A673 (cell line): ENCODE results near the gene CCDC88C. TPM values are rescaled to one million over a fixed set of nuclear protein-coding genes. Genes with fewer than 3 reads are reported as not detected.

Source experiments
- BruUV-seq: library from RNA; stranded (reverse); fragments of 400-500 nt; replicated peaks from 2 replicates; lab custom pipeline; 2021; lab: Mats Ljungman, UMichigan
- CTCF ChIA-PET: fragments of 300-600 bp; sonication (Branson Sonifier 250); formaldehyde crosslinking; loops from one replicate; lab custom pipeline; 2022; ENCODE audit warnings: antibody characterized with exemption; lab: Charles Lee
- POLR2A ChIA-PET: fragments of 300-600 bp; sonication (Branson Sonifier 250); formaldehyde crosslinking; loops from one replicate; lab custom pipeline; 2022; ENCODE audit warnings: antibody characterized with exemption; ENCODE audit not compliant: low non-redundant PET; lab: Charles Lee
- DNase-seq: peaks from one replicate; pipeline ENCODE4 v3.0.0-alpha.2; 2015; ENCODE audit warnings: low spot score
- H3K27ac ChIP-seq: fragments of 200-600 bp; sonication (generic); 2 replicates; pipeline ENCODE4 v1.5.1; 2016; ENCODE audit warnings: mixed run types, low read depth, mild to moderate bottlenecking, mixed read lengths, antibody characterized with exemption, low read length; ENCODE audit not compliant: poor library complexity, severe bottlenecking
- H3K27me3 ChIP-seq: fragments of 200-600 bp; sonication (generic); replicated peaks from 2 replicates; pipeline ENCODE4 v1.6.1; 2017; ENCODE audit warnings: mixed run types, low read depth, mild to moderate bottlenecking, mixed read lengths, antibody characterized with exemption, low read length; ENCODE audit not compliant: insufficient read depth, poor library complexity
- H3K36me3 ChIP-seq: fragments of 200-600 bp; sonication (generic); 2 replicates; pipeline ENCODE4 v1.6.1; 2016; ENCODE audit warnings: mixed run types, mild to moderate bottlenecking, mixed read lengths, antibody characterized with exemption, low read length; ENCODE audit not compliant: insufficient read depth, poor library complexity, severe bottlenecking
- H3K4me1 ChIP-seq: fragments of 200-600 bp; sonication (generic); 2 replicates; pipeline ENCODE4 v1.6.1; 2017; ENCODE audit warnings: mixed run types, mild to moderate bottlenecking, mixed read lengths, antibody characterized with exemption, low read length; ENCODE audit not compliant: insufficient read depth, poor library complexity, severe bottlenecking
- H3K4me3 ChIP-seq: fragments of 200-600 bp; sonication (generic); 2 replicates; pipeline ENCODE4 v1.5.1; 2016; ENCODE audit warnings: low read depth, mixed run types, mild to moderate bottlenecking, mixed read lengths, low read length; ENCODE audit not compliant: poor library complexity, severe bottlenecking
- H3K9me3 ChIP-seq: fragments of 200-600 bp; sonication (generic); 2 replicates; pipeline ENCODE4 v1.6.1; 2016; ENCODE audit warnings: mixed run types, low read depth, mild to moderate bottlenecking, mixed read lengths, antibody characterized with exemption, low read length; ENCODE audit not compliant: poor library complexity, severe bottlenecking
- CTCF ChIP-seq: fragments of 300-800, 200-600 bp; sonication (generic); conservative IDR thresholded peaks from 2 replicates; pipeline ENCODE4 v1.5.1; 2017; ENCODE audit warnings: low read depth, mild to moderate bottlenecking, antibody characterized with exemption, low read length, moderate library complexity, mixed read lengths
- EZH2 ChIP-seq: fragments of 200-600 bp; sonication (generic); IDR thresholded peaks from 2 replicates; pipeline ENCODE4 v1.6.1; 2017; ENCODE audit warnings: borderline replicate concordance, low read depth, mild to moderate bottlenecking, mixed read lengths, antibody characterized with exemption, low read length; ENCODE audit not compliant: poor library complexity, severe bottlenecking
- intact Hi-C: fragments of 100-400 bp; cut with micrococcal nuclease; formaldehyde crosslinking; loops from one replicate; pipeline ENCODE4 v1.10.0; 2022; ENCODE audit not compliant: unreplicated experiment
- total RNA-seq: library from RNA; stranded (reverse); gene quantifications from 2 replicates; pipeline ENCODE4 v1.2.3, GENCODE V29; 2021

CCDC88C gene
- total RNA-seq, 1 experiment from 2014 or later: 49.1 TPM

GRCh38 chr14:91290986-91291385 lies 126.6 kb downstream of the CCDC88C start:
- POLR2A ChIA-PET: no interaction called here
- CTCF ChIA-PET: no interaction called here
- DNase-seq: no peak
- intact Hi-C loops: no loop called here
- TF ChIP-seq CTCF (no peak), EZH2 (no peak)
- Histone ChIP-seq H3K27ac (no peak overlapping the region), H3K9me3 (no peaks in the 10 kb centered on the region), H3K4me1 (peaks cover 5% of the 10 kb centered on the region), H3K36me3 (peaks cover 44% of the 10 kb centered on the region), H3K4me3 (no peak overlapping the region), H3K27me3 (no peaks in the 10 kb centered on the region)
- BruUV-seq: no TSS peak

GRCh38 chr14:91289464-91289863 lies 128.2 kb downstream of the CCDC88C start:
- H3K27me3 ChIP-seq: no peaks in the 10 kb centered on the region
- BruUV-seq: no TSS peak
- H3K4me1 ChIP-seq: peaks cover 20% of the 10 kb centered on the region
- DNase-seq: no peak
- H3K9me3 ChIP-seq: no peaks in the 10 kb centered on the region
- H3K27ac ChIP-seq: no peak overlapping the region
- peaks cover 41% of the 10 kb centered on the region for H3K36me3 ChIP-seq
- intact Hi-C loops: loop anchor here (2.0 kb wide), 1 partner anchor 387 kb away; no protein-coding TSS in a partner anchor
- no peak for TF ChIP-seq CTCF
- no peak for TF ChIP-seq EZH2
- no peak overlapping the region for H3K4me3 ChIP-seq
- POLR2A ChIA-PET: no interaction called here
- CTCF ChIA-PET: no interaction called here

- Histone ChIP-seq H3K27ac (no peak overlapping the region), H3K36me3 (peaks cover 35% of the 10 kb centered on the region), H3K4me3 (no peak overlapping the region), H3K9me3 (no peaks in the 10 kb centered on the region), H3K27me3 (no peaks in the 10 kb centered on the region), H3K4me1 (peaks cover 26% of the 10 kb centered on the region)
- intact Hi-C loops: loop anchor here (2.0 kb wide), 1 partner anchor 386 kb away; no protein-coding TSS in a partner anchor
- BruUV-seq: no TSS peak
- no peak for DNase-seq
- no peak for TF ChIP-seq CTCF
- TF ChIP-seq EZH2: no peak
- ChIA-PET POLR2A (no interaction called here), CTCF (interaction anchor here (2.3 kb wide), 1 partner anchor 112 kb away, joined by 6 read pairs; no protein-coding TSS in a partner anchor)
Observed at GRCh38 chr14:91288876-91289275, 128.7 kb downstream of the CCDC88C start.
